ENCODE measurements around the gene SOS1.

Gene SOS1

DNA sequence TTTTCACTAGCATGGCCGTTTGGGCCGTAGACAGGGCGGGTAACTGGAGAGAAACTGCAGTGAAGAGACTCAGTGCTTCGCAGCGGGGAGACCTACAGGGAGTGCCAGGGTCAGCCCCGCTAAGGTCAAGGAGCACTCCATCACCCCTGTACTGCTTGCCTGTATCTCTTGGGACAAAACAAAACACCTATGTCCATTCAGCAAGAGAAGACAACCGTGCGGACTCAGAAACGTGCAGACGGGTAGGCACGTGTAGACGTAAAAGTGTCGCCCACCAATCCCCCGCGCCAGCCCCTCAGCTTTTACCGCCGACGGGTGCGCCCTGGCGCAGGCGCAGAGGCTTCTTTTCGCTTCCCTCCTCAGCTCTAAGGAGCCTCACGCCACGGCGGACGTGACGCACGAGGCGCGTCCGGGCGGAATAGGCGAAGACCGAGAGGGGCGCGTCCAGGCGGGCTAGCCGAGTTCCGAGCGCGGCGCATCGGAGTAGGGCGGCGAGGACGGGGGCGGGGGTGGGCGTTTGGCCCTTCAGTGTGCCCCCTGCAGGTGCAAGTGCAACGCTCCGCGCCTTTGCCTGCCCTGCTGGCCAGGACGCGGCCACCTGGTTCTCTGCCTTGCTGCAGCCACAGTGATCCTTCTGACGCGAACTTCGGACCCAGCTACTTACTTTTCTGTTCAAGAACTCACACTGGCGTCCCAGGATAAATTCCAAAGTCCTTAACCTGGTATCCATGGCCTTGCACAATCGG is 3.3 kb upstream of the SOS1 start:
- TF ChIP-seq, protein P1, sequence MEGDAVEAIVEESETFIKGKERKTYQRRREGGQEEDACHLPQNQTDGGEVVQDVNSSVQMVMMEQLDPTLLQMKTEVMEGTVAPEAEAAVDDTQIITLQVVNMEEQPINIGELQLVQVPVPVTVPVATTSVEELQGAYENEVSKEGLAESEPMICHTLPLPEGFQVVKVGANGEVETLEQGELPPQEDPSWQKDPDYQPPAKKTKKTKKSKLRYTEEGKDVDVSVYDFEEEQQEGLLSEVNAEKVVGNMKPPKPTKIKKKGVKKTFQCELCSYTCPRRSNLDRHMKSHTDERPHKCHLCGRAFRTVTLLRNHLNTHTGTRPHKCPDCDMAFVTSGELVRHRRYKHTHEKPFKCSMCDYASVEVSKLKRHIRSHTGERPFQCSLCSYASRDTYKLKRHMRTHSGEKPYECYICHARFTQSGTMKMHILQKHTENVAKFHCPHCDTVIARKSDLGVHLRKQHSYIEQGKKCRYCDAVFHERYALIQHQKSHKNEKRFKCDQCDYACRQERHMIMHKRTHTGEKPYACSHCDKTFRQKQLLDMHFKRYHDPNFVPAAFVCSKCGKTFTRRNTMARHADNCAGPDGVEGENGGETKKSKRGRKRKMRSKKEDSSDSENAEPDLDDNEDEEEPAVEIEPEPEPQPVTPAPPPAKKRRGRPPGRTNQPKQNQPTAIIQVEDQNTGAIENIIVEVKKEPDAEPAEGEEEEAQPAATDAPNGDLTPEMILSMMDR (IDR thresholded peaks at IDR 0.05; ENCODE audit: low read length, missing control alignments), result peak; percentile 40
- DNase-seq (ENCODE audit: low read depth), result peak; percentile 95
- peak overlapping the region; percentile 78 for H3K4me3 ChIP-seq (replicated peaks; ENCODE audit: low read depth, low read length)

DNA sequence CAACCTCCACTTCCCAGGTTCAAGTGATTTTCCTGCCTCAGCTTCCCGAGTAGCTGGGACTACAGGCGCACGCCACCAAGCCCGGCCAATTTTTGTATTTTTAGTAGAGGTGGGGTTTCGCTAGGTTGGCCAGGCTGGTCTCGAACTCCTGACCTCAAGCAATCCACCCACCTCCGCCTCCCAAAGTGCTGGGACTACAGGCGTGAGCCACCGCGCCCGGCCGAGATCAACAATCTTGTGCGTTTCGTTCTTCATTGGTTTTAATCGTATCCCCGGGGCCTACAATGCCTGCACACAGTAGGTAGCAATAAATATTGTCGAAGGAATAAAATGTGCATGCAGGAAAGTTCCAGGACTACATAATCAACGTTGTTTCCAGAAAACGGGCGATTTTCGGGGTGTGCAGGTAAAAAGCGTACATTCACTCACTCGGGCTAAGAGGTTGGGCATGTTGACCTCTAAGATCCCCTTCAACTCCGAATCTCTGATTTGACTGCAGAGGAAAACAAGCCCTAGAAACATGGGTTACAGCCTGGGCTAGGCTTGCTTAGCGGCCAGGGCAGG is 2.7 kb upstream of the SOS1 start:
- TF ChIP-seq, protein P1 (IDR thresholded peaks at IDR 0.05; ENCODE audit: low read length, missing control alignments), result no peak
- no peak for DNase-seq (ENCODE audit: low read depth)
- H3K4me3 ChIP-seq (replicated peaks; ENCODE audit: low read depth, low read length), result peak overlapping the region; percentile 78

DNA sequence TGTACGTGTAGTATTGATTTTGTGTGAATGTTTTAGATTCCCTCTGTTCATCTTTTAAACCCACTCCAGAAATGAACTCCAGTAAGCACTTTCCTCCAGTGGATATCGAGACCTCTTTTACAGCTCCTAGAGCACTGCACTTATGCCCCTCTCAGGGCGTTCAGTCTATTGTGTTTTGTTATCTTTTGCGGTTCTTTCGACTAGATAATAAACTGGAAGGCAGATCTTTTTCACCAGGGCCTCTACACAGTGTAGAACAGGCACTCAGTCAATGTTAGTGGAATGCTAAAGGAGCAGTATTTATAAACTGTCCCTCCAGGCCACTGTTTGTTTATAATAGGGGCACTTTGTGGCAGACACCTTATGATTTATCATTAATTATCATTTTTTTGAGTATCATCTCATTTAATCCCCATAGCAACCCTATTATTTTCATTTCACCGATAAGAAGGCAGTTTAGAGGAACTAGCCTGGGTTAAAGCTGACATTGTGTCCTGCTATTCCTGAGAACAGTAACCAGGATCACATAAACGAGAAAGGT is 742 bp upstream of the SOS1 start:
- TF ChIP-seq, protein P1 (IDR thresholded peaks at IDR 0.05; ENCODE audit: low read length, missing control alignments), result no peak
- peak overlapping the region; percentile 89 for H3K4me3 ChIP-seq (replicated peaks; ENCODE audit: low read depth, low read length)
- DNase-seq (ENCODE audit: low read depth), result peak; percentile 38

DNA sequence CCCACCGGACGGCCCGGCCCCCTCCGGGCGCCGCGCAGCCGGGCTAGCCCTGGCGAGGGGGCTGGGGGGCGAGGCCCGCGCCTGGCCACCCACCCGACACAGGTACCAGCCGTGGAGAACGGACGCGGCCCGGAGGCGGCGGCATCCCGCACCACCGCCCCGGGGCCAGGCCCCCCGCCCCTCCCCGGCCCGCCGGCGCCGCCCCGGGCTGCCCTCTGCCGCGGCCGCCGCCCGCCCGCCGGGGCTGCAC is 405 bp downstream of the SOS1 start:
- peak overlapping the region; percentile 89 for H3K4me3 ChIP-seq (replicated peaks; ENCODE audit: low read depth, low read length)
- TF ChIP-seq, protein P1 (IDR thresholded peaks at IDR 0.05; ENCODE audit: low read length, missing control alignments), result no peak
- DNase-seq (ENCODE audit: low read depth), result no peak

DNA sequence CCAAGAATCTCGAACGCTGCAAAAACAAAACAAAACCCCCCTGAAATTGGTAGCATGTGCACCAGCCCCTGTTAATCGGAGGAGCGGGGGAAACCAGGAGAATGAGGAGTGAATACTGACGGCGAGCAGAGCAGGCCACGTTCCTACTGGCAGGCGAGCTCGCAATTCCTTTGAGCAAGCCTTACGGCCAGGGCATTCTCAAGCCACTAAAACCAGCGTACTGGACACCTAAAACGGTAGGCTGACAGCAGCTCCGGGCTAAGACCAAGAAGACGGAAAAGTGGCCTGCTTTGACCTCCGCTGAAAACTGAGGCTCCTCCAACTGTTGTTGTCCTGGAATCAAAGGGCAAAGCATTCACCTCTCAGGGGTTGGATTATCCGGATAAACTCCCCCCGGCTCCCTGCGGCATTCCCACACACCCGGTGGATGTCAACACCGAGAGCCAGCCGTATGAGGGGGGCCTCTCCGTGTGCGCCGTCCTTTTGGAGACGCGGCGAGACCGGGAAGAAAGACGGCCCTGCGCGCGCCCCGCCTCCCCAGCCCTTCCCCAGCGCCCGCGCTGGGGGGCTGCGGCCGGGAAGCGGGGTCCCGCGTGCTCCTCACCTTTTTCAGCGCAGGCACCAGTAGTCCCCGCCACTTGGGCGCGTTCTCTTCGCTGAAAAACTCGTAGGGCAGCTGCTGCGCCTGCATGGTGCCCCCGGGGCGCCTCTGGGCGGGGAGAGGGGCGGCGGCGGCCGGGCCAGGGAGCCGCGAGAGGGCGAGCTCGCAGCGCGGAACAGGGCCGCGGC is 925 bp downstream of the SOS1 start:
- H3K4me3 ChIP-seq (replicated peaks; ENCODE audit: low read depth, low read length), result peak overlapping the region; percentile 89
- TF ChIP-seq, protein P1 (IDR thresholded peaks at IDR 0.05; ENCODE audit: low read length, missing control alignments), result no peak
- DNase-seq (ENCODE audit: low read depth), result peak; percentile 55

DNA sequence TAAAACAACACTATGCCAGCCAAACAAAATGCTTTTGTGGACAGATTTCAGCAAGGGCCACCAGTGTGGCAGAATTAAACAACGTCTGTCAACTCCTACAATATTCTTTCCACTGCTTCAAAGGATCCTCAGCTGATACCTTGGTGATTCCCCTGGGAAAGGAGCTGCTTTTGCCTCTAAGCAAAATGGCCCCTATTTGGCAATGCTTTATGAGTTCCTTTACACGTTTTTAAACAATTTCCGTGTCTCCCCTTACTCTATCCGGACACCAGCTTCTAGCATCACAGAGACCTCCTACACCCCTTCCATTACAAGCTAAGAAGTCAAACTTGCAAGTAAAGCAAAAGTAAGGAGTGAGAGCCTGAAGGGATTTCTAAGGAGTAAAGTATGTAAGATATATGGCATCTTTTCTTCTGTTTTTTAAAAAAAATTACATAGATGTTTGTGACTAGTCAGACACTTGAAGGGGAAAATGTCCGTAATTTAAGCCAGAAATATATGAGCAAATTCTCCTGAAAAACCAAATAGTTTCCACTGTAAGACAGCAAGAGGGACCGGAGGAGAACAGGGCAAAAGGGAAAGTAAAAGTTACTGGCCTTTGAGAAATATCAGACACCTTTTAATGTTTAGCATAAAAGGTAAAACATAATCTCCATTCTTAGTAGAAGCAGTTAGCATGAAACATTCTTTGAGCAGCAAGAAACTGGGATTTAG is 1.9 kb downstream of the SOS1 start:
- peak overlapping the region; percentile 89 for H3K4me3 ChIP-seq (replicated peaks; ENCODE audit: low read depth, low read length)
- TF ChIP-seq, protein P1 (IDR thresholded peaks at IDR 0.05; ENCODE audit: low read length, missing control alignments), result no peak
- peak; percentile 41 for DNase-seq (ENCODE audit: low read depth)

Measured in fibroblast of pulmonary artery (primary cell).